ENCODE results near the gene MACROD1.
"Not testable (repeated sequence)": the region's sequence is repeated elsewhere in the genome, so short reads cannot be mapped to it uniquely, and the experiment has no call there.

GRCh38 chr11:64047373-64047772 is 118.5 kb downstream of the MACROD1 start:
- TF ChIP-seq POLR2AphosphoS5 (IDR thresholded peaks at IDR 0.05; ENCODE audit: borderline replicate concordance, low read depth, low read length); EZH2 (IDR thresholded peaks at IDR 0.05); FOXP2 (optimal IDR thresholded peaks at IDR 0.05; ENCODE audit: control extremely low read depth, extremely low read length, insufficient read depth): not testable (repeated sequence)

Measured in SK-N-MC (cell line).